ENCODE results near the gene ZNF45. TPM values are rescaled to one million over a fixed set of nuclear protein-coding genes. Genes with fewer than 3 reads are reported as not detected.

Gene ZNF45
- total and polyA plus RNA-seq, 2 of the 13 experiments (the other 11 are each of a cell fraction or from before 2014, with no cell fraction given) = 2.4 to 11.3 TPM

- peak; percentile 24 for TF ChIP-seq NCOA2 (CRISPR knock-in tag; IDR thresholded peaks at IDR 0.05)
- TF ChIP-seq MAFF (IDR thresholded peaks at IDR 0.05; ENCODE audit: low read depth, low read length) = no peak
- TF ChIP-seq MIXL1 (CRISPR knock-in tag; IDR thresholded peaks at IDR 0.05) = no peak
- TF ChIP-seq ZNF552 (CRISPR knock-in tag; IDR thresholded peaks at IDR 0.05; ENCODE audit: borderline replicate concordance) = peak; percentile 56; the same call in 1 of the 2 replicates
- TF ChIP-seq ZBTB25 (CRISPR knock-in tag; IDR thresholded peaks at IDR 0.05) = no peak
- TF ChIP-seq SNAPC5 (CRISPR knock-in tag; IDR thresholded peaks at IDR 0.05; ENCODE audit: borderline replicate concordance) = 0 out of 2 replicates have a peak, but pooled peaks have one; percentile 70
- no peak for TF ChIP-seq CENPX (CRISPR knock-in tag; IDR thresholded peaks at IDR 0.05)
- TF ChIP-seq ARID3A (IDR thresholded peaks at IDR 0.05; ENCODE audit: low read depth, low read length) = no peak
- TF ChIP-seq ZBTB20 (CRISPR knock-in tag; IDR thresholded peaks at IDR 0.05; ENCODE audit: borderline replicate concordance, low read depth) = 0 out of 2 replicates have a peak, but pooled peaks have one; percentile 26
- TF ChIP-seq RAD51 (IDR thresholded peaks at IDR 0.05; ENCODE audit: borderline replicate concordance) = no peak
- TF ChIP-seq ZNF563 (CRISPR knock-in tag; IDR thresholded peaks at IDR 0.05) = peak; percentile 68; the same call in 1 of the 2 replicates
- TF ChIP-seq ZNF549 (CRISPR knock-in tag; IDR thresholded peaks at IDR 0.05) = no peak; the same call in 1 of the 2 replicates
- TF ChIP-seq ZNF124 (CRISPR knock-in tag; IDR thresholded peaks at IDR 0.05) = no peak
- TF ChIP-seq ZNF570 (CRISPR knock-in tag; IDR thresholded peaks at IDR 0.05; ENCODE audit: borderline replicate concordance) = no peak
- TF ChIP-seq SETDB1 (CRISPR knock-in tag; IDR thresholded peaks at IDR 0.05; ENCODE audit: borderline replicate concordance) = no peak
- no peak for TF ChIP-seq MXD3 (CRISPR knock-in tag; IDR thresholded peaks at IDR 0.05)
- TF ChIP-seq HBP1 (CRISPR knock-in tag; IDR thresholded peaks at IDR 0.05; ENCODE audit: low read depth) = no peak
- TF ChIP-seq GATAD2A (CRISPR knock-in tag; IDR thresholded peaks at IDR 0.05) = 0 out of 2 replicates have a peak, but pooled peaks have one; percentile 13
- TF ChIP-seq ZBTB2 (CRISPR knock-in tag; IDR thresholded peaks at IDR 0.05; ENCODE audit: low read depth) = no peak
- 0 out of 2 replicates have a peak, but pooled peaks have one; percentile 18 for TF ChIP-seq ZNF264 (CRISPR knock-in tag; IDR thresholded peaks at IDR 0.05)
- TF ChIP-seq PHF21A (CRISPR knock-in tag; IDR thresholded peaks at IDR 0.05) = peak; percentile 84
- no peak for TF ChIP-seq ZNF841 (CRISPR knock-in tag; IDR thresholded peaks at IDR 0.05; ENCODE audit: borderline replicate concordance)
- TF ChIP-seq ZSCAN25 (CRISPR knock-in tag; IDR thresholded peaks at IDR 0.05) = no peak
- no peak for TF ChIP-seq HNRNPH1 (optimal IDR thresholded peaks at IDR 0.05; ENCODE audit: low read depth, low read length)
Observed at GRCh38 chr19:43934985-43935708, at the start of gene ZNF45 (continued).
